Large intestine (tissue), 3 donors: Measurements from ENCODE around the gene KAT5. TPM values are rescaled to one million over a fixed set of nuclear protein-coding genes. Genes with fewer than 3 reads are reported as not detected.
"Not testable (repeated sequence)": the region's sequence is repeated elsewhere in the genome, so short reads cannot be mapped to it uniquely, and the experiment has no call there.

Experiments
- DNase-seq, 2 donors: peaks; one replicate each; pipeline versions ENCODE4 v3.0.0 to v3.0.0-alpha.2; 2013
- H3K27ac ChIP-seq: one replicate; pipeline ENCODE4 v1.5.1; 2013; ENCODE audit warnings: low read length
- H3K27me3 ChIP-seq: 2 replicates; pipeline ENCODE4 v1.6.1; 2013; ENCODE audit warnings: low read length; ENCODE audit not compliant: control insufficient read depth, insufficient read depth
- H3K36me3 ChIP-seq: 2 replicates; pipeline ENCODE4 v1.6.1; 2013; ENCODE audit warnings: low read length; ENCODE audit not compliant: control insufficient read depth, insufficient read depth
- H3K4me1 ChIP-seq: one replicate; pipeline ENCODE4 v1.6.1; 2013; ENCODE audit warnings: low read length; ENCODE audit not compliant: control insufficient read depth, insufficient read depth
- H3K4me3 ChIP-seq: one replicate; pipeline ENCODE4 v1.5.1; 2013; ENCODE audit warnings: low read length
- H3K9me3 ChIP-seq: one replicate; pipeline ENCODE4 v1.6.1; 2013; ENCODE audit warnings: mild to moderate bottlenecking, low read depth, low read length, moderate library complexity; ENCODE audit not compliant: control insufficient read depth
- WGBS: methylation state at CpG from one replicate; pipeline ENCODE4 v1.1.5; 2013; ENCODE audit warnings: low lambda C conversion rate; ENCODE audit not compliant: insufficient coverage; 5-methylcytosine and 5-hydroxymethylcytosine counted together
- polyA plus RNA-seq: library from polyadenylated mRNA; unstranded; fragments of 120-200 nt; gene quantifications from one replicate; pipeline ENCODE4 v1.2.1, GENCODE V29; 2013

The KAT5 gene
- polyA plus RNA-seq, 1 donor: 57.8 TPM

DNA sequence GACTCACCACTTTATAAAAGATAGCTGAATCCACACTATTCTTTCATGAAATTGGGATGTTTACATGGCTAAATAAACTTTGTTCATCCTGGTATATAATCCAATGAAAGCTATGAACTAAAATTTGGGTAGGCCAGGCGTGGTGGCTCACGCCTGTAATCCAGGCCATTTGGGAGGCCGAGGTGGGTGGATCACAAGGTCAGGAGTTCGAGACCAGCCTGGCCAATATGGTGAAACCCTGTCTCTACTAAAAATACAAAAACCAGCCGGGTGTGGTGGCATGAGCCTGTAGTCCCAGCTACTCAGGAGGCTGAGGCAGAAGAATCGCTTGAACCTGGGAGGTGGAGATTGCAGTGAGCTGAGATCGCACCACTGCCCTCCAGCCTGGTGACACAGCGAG lies 20.2 kb upstream of the KAT5 start:
- H3K36me3 ChIP-seq, H3K4me3 ChIP-seq, H3K9me3 ChIP-seq, H3K27me3 ChIP-seq, DNase-seq, H3K4me1 ChIP-seq, H3K27ac ChIP-seq: not testable (repeated sequence)
- WGBS: no CpG with 5 or more reads among the region's 8 CpGs

DNA sequence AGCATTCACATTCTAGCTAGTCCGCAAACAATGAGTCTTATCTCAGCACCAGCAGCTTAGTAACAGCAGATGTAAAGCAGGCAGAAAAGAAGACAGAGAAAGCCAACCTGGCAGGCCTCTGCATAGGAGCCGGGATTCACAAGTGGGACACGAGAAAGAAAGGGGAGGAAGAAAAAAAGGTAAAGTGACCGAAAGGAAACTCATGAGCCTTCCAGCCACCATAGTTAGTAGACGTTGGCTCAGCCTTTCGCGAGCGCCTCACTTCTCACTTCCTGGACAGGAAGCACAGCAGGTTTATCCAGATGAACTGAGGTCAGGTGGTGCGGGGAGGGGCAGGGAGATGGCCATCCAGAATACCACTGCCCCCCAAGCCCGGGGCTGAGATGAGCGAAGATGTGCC lies 19.7 kb upstream of the KAT5 start:
- no peak overlapping the region for H3K4me3 ChIP-seq
- no peaks in the 10 kb centered on the region for H3K36me3 ChIP-seq
- no peaks in the 10 kb centered on the region for H3K27me3 ChIP-seq
- WGBS: 40% methylated on average over 1 of the region's 11 CpGs
- no peak overlapping the region for H3K27ac ChIP-seq
- DNase-seq: peak in 1 of 2 donors; percentile 60
- H3K4me1 ChIP-seq: no peaks in the 10 kb centered on the region
- H3K9me3 ChIP-seq: no peaks in the 10 kb centered on the region

DNA sequence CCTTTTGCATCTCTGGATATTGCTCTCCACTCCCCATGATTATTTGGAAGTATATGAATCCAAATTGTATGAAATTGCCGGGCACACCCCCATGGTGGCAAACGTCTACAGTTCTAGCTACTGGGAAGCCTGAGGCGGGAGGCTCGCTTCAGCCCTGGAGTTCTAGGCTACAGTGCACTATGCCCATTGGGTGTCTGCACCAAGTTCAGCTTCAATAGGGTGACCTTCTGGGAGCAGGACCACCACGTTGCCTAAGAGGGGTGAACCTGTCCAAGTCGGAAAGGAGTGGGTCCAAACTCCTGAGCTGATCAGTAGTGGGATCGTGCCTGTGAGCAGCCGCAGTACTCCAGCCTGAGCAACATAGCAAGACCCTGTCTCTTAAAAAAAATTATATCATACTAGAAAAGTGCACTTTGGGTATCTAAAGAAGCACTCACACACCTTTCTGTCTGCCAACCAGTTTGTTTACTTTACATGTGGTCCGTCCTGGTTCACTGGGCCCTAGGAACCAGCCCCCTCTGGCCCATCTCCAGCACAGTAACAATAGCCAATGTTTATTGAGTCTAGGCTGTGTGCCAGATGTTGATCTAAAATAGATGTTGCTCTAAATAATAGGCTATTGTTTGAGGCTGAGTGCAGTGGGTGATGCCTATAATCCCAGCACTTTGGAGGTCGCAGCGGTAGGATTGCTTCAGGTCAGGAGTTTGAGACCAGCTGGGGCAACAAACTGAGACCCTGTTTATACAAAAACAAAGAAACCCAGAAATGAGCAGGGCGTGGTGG lies 16.4 kb upstream of the KAT5 start:
- no peaks in the 10 kb centered on the region for H3K9me3 ChIP-seq
- H3K4me3 ChIP-seq: no peak overlapping the region
- DNase-seq: peak in 1 of 2 donors; percentile 14
- H3K27ac ChIP-seq: no peak overlapping the region
- no CpG with 5 or more reads among the region's 12 CpGs for WGBS
- H3K27me3 ChIP-seq: peaks cover 2% of the 10 kb centered on the region
- H3K36me3 ChIP-seq: no peaks in the 10 kb centered on the region
- no peaks in the 10 kb centered on the region for H3K4me1 ChIP-seq

DNA sequence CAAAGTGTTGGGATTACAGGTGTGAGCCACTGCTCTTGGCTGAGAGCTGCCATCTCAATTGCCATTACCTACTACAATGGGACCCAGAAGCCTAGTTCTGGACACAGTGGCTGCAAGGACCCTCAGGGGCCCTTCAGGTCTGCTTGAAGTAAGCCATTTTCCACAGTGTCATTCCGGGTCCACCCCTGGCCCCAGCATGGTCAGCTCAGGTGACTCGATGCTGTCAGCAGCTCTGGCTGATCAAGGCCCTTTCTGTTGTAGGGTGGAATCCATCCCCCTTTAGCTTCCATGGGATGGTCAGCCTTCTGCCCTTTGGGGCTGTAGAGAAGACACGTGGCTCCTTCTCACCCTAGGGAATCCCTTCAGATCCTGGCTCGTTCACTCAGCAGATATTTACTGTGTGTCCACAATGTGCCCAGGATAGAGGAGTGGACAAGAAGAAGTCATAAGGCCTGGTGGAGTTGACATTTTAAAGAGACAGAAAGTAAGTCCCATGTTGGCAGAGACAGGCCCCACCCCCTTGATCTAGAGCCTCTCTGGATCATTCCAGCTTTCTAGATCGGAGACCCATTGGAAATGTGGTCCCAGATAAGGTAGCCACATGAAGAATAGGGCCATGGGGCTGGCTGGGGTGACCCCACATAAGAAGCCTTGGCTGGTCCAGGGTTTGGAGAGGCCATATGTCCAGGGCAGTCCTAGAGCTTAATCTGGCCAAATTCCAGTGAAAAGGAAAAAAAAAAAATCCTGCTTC lies 15.1 kb upstream of the KAT5 start:
- H3K4me3 ChIP-seq: no peak overlapping the region
- WGBS: no CpG with 5 or more reads among the region's 5 CpGs
- no peak for DNase-seq
- no peaks in the 10 kb centered on the region for H3K4me1 ChIP-seq
- no peaks in the 10 kb centered on the region for H3K36me3 ChIP-seq
- H3K27ac ChIP-seq: no peak overlapping the region
- no peaks in the 10 kb centered on the region for H3K9me3 ChIP-seq
- peaks cover 2% of the 10 kb centered on the region for H3K27me3 ChIP-seq

DNA sequence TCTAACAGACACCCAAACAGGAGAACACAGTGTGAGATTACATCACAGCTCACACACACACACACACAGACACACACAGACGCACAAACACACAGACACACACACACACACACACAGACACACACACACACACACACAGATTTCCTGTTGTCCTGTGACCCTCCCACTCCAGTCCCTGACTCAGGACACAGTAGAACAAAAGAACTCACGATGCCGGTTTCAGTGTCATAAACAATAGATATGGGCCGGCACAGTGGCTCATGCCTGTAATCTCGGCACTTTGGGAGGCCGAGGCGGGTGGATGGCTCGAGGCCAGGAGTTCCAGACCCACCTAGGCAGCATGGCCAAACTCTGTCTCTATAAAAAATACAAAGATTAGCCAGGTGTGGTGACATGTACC lies 13.8 kb upstream of the KAT5 start:
- Histone ChIP-seq H3K27me3 (peaks cover 4% of the 10 kb centered on the region), H3K27ac (no peak overlapping the region), H3K36me3 (no peaks in the 10 kb centered on the region), H3K9me3 (no peaks in the 10 kb centered on the region), H3K4me1 (no peaks in the 10 kb centered on the region), H3K4me3 (no peak overlapping the region)
- no peak for DNase-seq
- no CpG with 5 or more reads among the region's 8 CpGs for WGBS

DNA sequence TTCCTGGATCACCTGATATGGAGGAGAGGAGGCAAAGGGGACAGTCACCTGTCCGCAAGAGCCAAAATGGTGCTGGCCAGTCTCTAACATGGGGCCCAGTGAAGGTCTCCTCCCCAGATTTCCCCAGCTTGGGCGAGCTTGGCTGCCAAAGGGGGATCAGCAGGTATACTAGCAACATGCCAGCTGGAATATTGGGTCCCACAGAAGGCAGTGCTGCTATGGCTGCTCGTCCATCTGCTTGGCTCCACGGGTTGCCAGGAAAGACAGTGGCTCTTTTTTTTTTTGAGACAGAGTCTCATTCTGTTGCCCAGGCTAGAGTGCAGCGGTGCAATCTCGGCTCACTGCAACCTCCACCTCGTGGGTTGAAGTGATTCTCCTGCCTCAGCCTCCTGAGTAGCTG lies 12.7 kb upstream of the KAT5 start:
- H3K9me3 ChIP-seq: no peaks in the 10 kb centered on the region
- H3K27ac ChIP-seq: no peak overlapping the region
- WGBS: no CpG with 5 or more reads among the region's 7 CpGs
- no peak for DNase-seq
- H3K27me3 ChIP-seq: peaks cover 4% of the 10 kb centered on the region
- no peaks in the 10 kb centered on the region for H3K36me3 ChIP-seq
- no peaks in the 10 kb centered on the region for H3K4me1 ChIP-seq
- no peak overlapping the region for H3K4me3 ChIP-seq

DNA sequence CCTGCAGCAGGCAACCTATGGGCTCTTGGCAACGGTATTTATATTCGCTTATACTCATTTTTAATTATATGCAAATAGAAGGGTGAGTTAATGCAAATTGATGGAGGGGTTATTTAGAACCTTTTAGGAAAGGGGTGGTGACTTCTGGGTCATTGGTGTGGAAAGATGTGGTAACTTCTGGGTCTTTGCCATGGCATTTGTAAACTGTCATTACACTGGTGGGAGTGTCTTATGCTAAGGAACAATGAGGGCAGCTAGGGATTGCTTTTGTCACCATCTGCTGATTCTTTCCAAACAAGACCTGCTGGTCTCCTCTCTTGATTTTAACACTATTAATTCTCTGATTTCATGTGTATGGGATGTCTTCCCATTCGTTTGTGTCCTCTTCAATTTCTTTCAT lies 11.7 kb upstream of the KAT5 start:
- Histone ChIP-seq H3K9me3 (no peaks in the 10 kb centered on the region), H3K27me3 (peaks cover 10% of the 10 kb centered on the region), H3K4me3 (no peak overlapping the region), H3K27ac (no peak overlapping the region), H3K4me1 (no peaks in the 10 kb centered on the region), H3K36me3 (no peaks in the 10 kb centered on the region)
- WGBS: 78% methylated on average over 2 of the region's 3 CpGs
- no peak for DNase-seq

DNA sequence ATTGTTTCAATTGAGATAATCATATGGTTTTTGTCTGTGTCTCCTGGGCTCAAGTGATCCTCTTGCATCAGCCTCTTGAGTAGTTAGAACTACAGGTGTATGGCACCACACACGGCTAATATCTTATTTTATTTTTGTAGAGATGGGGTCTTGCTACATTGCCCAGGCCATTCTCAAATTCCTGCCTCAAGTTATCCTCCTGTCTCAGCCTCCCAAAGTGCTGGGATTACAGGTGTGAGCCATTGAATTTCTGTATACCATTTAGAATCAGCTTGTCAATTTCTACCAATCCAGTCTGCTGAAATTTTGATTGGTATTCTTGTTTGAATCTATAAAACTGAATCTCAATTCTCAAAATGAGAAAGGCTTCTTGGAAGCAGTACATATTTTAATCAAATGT lies 10.4 kb upstream of the KAT5 start:
- no CpG with 5 or more reads among the region's 1 CpG for WGBS
- peaks cover 10% of the 10 kb centered on the region for H3K27me3 ChIP-seq
- H3K4me1 ChIP-seq: no peaks in the 10 kb centered on the region
- H3K4me3 ChIP-seq: no peak overlapping the region
- H3K27ac ChIP-seq: no peak overlapping the region
- H3K9me3 ChIP-seq: no peaks in the 10 kb centered on the region
- H3K36me3 ChIP-seq: no peaks in the 10 kb centered on the region
- no peak for DNase-seq

DNA sequence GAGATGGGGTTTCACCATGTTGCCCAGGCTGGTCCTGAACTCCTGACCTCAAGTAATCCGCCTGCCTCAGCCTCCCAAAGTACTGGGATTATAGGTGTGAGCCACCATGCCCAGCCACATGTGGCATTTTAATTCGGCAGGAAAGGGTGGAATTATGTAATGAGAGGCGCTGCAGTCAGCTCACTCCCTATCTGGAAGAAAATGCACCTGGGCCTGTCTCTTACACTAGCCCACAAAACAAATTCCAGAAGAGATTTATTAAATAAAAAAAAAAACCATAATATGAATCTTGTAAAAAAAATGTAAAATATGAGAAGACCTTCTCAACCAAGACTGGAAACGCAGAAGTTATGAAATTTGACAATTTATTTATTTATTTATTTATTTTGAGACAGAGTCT lies 8.2 kb upstream of the KAT5 start:
- no peaks in the 10 kb centered on the region for H3K9me3 ChIP-seq
- H3K27me3 ChIP-seq: peaks cover 10% of the 10 kb centered on the region
- H3K27ac ChIP-seq: no peak overlapping the region
- no peak for DNase-seq
- WGBS: 86% methylated on average over 1 of the region's 4 CpGs
- H3K4me3 ChIP-seq: no peak overlapping the region
- H3K4me1 ChIP-seq: peaks cover under 1% of the 10 kb centered on the region
- H3K36me3 ChIP-seq: no peaks in the 10 kb centered on the region

DNA sequence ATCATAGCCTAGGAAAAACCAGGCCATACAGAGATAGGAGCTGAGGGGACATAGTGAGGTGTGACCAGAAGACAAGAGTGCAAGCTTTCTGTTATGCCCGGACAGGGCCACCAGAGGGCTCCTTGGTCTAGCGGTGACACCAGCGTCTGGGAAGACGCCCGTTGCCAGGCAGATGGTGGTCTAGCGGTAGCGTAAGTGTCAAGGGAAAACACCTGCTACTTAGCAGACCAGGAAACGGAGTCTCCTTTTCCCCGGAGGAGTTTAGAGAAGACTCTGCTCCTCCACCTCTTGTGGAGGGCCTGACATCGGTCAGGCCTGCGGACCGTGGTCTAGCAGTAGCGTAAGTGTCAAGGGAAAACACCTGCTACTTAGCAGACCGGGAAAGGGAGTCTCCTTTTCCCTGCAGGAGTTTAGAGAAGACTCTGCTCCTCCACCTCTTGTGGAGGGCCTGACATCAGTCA lies 5.7 kb upstream of the KAT5 start:
- H3K36me3 ChIP-seq, H3K9me3 ChIP-seq, H3K27me3 ChIP-seq, H3K4me3 ChIP-seq, H3K27ac ChIP-seq: not testable (repeated sequence)
- peaks cover 13% of the 10 kb centered on the region for H3K4me1 ChIP-seq
- peak in 1 of 2 donors; percentile 50 for DNase-seq
- WGBS: no CpG with 5 or more reads among the region's 14 CpGs
